ENCODE results near the gene ZNF619. TPM values are rescaled to one million over a fixed set of nuclear protein-coding genes. Genes with fewer than 3 reads are reported as not detected.

The ZNF619 gene
- total and polyA plus RNA-seq, 2 of the 13 experiments (the other 11 are each of a cell fraction or from before 2014, with no cell fraction given), result 0.83 to 5.2 TPM

- no peak for TF ChIP-seq GPBP1L1 (CRISPR knock-in tag; IDR thresholded peaks at IDR 0.05)
- no peak for TF ChIP-seq SP1 (IDR thresholded peaks at IDR 0.05)
- TF ChIP-seq SP1 (CRISPR knock-in tag; IDR thresholded peaks at IDR 0.05), result 0 out of 2 replicates have a peak, but pooled peaks have one; percentile 47
- 0 out of 2 replicates have a peak, but pooled peaks have one; percentile 32 for TF ChIP-seq ZSCAN29 (CRISPR knock-in tag; conservative IDR thresholded peaks at IDR 0.05)
- no peak for TF ChIP-seq ZNF142 (CRISPR knock-in tag; IDR thresholded peaks at IDR 0.05)
- TF ChIP-seq ZNF24 (IDR thresholded peaks at IDR 0.05), result no peak
- no peak for TF ChIP-seq MYNN (CRISPR knock-in tag; IDR thresholded peaks at IDR 0.05; ENCODE audit: low read depth)
- peak; percentile 29; the same call in 1 of the 2 replicates for TF ChIP-seq MLXIP (CRISPR knock-in tag; IDR thresholded peaks at IDR 0.05; ENCODE audit: borderline replicate concordance)
- peak; percentile 48; the same call in 1 of the 2 replicates for TF ChIP-seq BHLHE40 (IDR thresholded peaks at IDR 0.05; ENCODE audit: low read length)
- TF ChIP-seq MED8 (CRISPR knock-in tag; IDR thresholded peaks at IDR 0.05; ENCODE audit: insufficient replicate concordance), result no peak
- TF ChIP-seq ZFX (CRISPR knock-in tag; IDR thresholded peaks at IDR 0.05; ENCODE audit: low read depth), result peak; percentile 98
- peak; percentile 79; the same call in 1 of the 2 replicates for TF ChIP-seq MTERF4 (CRISPR knock-in tag; IDR thresholded peaks at IDR 0.05)
- no peak for TF ChIP-seq ZNF772 (CRISPR knock-in tag; IDR thresholded peaks at IDR 0.05)
- no peak for TF ChIP-seq MLLT10 (CRISPR knock-in tag; IDR thresholded peaks at IDR 0.05)
- 0 out of 2 replicates have a peak, but pooled peaks have one; percentile 54 for TF ChIP-seq ZFAT (CRISPR knock-in tag; conservative IDR thresholded peaks at IDR 0.05)
- TF ChIP-seq RFXANK (CRISPR knock-in tag; IDR thresholded peaks at IDR 0.05), result no peak
- no peak for TF ChIP-seq SRSF1 (optimal IDR thresholded peaks at IDR 0.05; ENCODE audit: low read depth, low read length)
Measured at GRCh38 chr3:40456940-40457823, 19.7 kb upstream of the ZNF619 start, which contains the start of gene RPL14 (continued).

Measured in HepG2 (cell line).